K562 (cell line): ENCODE data around the gene RNF175. TPM values are rescaled to one million over a fixed set of nuclear protein-coding genes. Genes with fewer than 3 reads are reported as not detected.

ENCODE experiments used
- ATAC-seq: fragments of 200-7000 bp; cut with Tn5 transposase; 3 replicates; pipeline ENCODE4 v1.9.1; 2020; ENCODE audit warnings: moderate library complexity
- BruUV-seq: library from RNA; stranded (reverse); fragments of 400-500 nt; replicated peaks from 2 replicates; lab custom pipeline; 2021; lab: Mats Ljungman, UMichigan
- CTCF ChIA-PET: fragments of 300-600 bp; formaldehyde crosslinking; extraction: SDS; loops from one replicate; lab custom pipeline; 2021; ENCODE audit warnings: low intra/inter-chr PET ratio; lab: Yijun Ruan, JAX
- POLR2A ChIA-PET: fragments of 300-600, 350-650 bp; sonication (Branson Sonifier 250); formaldehyde crosslinking; extraction: SDS; loops from one replicate; lab custom pipeline; 2021; ENCODE audit warnings: antibody characterized with exemption, inconsistent platforms; lab: Yijun Ruan, JAX
- DNase-seq, 4 experiments: peaks; one replicate each; pipeline versions ENCODE4 v3.0.0 to v3.0.0-alpha.2; 2011 to 2018; ENCODE audit warnings: low spot score in 3 of 4, mixed read lengths in 3 of 4; ENCODE audit errors: extremely low read depth in 1 of 4
- FAIRE-seq: peaks from 2 replicates; lab custom pipeline; 2011; peaks lifted over from hg19 to GRCh38; lab: Jason Lieb, UNC
- H2AFZ ChIP-seq: 2 replicates; pipeline ENCODE4 v1.6.0; 2011; ENCODE audit warnings: low read depth, low read length, control low read depth, inconsistent platforms
- H3K27ac ChIP-seq: fragments of 200-600 bp; 3 replicates; pipeline ENCODE4 v1.8.0; 2011; ENCODE audit warnings: low read depth, mild to moderate bottlenecking, control low read depth, inconsistent platforms, low read length, moderate library complexity, mixed read lengths; ENCODE audit errors: extremely low read depth
- H3K27me3 ChIP-seq, 2 experiments: fragments of 300-600 bp in 1 of 2; 2 replicates in 1 of 2; 3 replicates in 1 of 2; pipeline versions ENCODE4 v1.6.0 to v1.8.0; 2011; ENCODE audit warnings: inconsistent platforms in 2 of 2, low read length in 2 of 2, mild to moderate bottlenecking in 1 of 2, mixed read lengths in 1 of 2, moderate library complexity in 1 of 2; ENCODE audit not compliant: control insufficient read depth in 2 of 2, insufficient read depth in 2 of 2
- H3K36me3 ChIP-seq: fragments of 300-600 bp; 3 replicates; pipeline ENCODE4 v1.8.0; 2011; ENCODE audit warnings: mild to moderate bottlenecking, low read length, inconsistent platforms; ENCODE audit not compliant: control insufficient read depth, insufficient read depth
- H3K4me1 ChIP-seq, 2 experiments: fragments of 200-600 bp in 1 of 2; replicated peaks in 1 of 2; 2 replicates in 1 of 2; 3 replicates in 1 of 2; pipeline versions ENCODE4 v1.5.1 to v1.8.0; 2011; ENCODE audit warnings: inconsistent platforms in 2 of 2, low read length in 2 of 2, mild to moderate bottlenecking in 1 of 2, mixed read lengths in 1 of 2, moderate library complexity in 1 of 2; ENCODE audit not compliant: control insufficient read depth in 2 of 2, insufficient read depth in 2 of 2
- H3K4me2 ChIP-seq: 2 replicates; pipeline ENCODE4 v1.6.1; 2011; ENCODE audit warnings: low read length, control low read depth, inconsistent platforms, mixed read lengths; ENCODE audit not compliant: insufficient read depth
- H3K4me3 ChIP-seq: fragments of 200-600 bp; sonication (generic), shearing (Covaris generic); 2 replicates; pipeline ENCODE4 v1.5.1; 2016; ENCODE audit warnings: control low read depth, inconsistent platforms
- H3K79me2 ChIP-seq: fragments of 200-600 bp; 3 replicates; pipeline ENCODE4 v1.8.0; 2011; ENCODE audit warnings: low read length, inconsistent platforms; ENCODE audit not compliant: control insufficient read depth, insufficient read depth
- H3K9ac ChIP-seq, 2 experiments: 2 replicates each; pipeline versions ENCODE4 v1.6.0 to v1.6.1; 2011; ENCODE audit warnings: low read depth in 2 of 2, low read length in 2 of 2, control low read depth in 1 of 2, inconsistent platforms in 1 of 2, mild to moderate bottlenecking in 1 of 2, mixed read lengths in 1 of 2; ENCODE audit not compliant: insufficient read depth in 1 of 2
- H3K9me1 ChIP-seq: one replicate; pipeline ENCODE4 v1.6.0; 2011; ENCODE audit warnings: inconsistent platforms, mild to moderate bottlenecking, low read length, moderate library complexity; ENCODE audit not compliant: control insufficient read depth, insufficient read depth
- H3K9me3 ChIP-seq: replicated peaks from 2 replicates; pipeline ENCODE4 v1.5.1; 2011; ENCODE audit warnings: low read depth, low read length, inconsistent platforms; ENCODE audit not compliant: control insufficient read depth, insufficient read depth
- H4K20me1 ChIP-seq: replicated peaks from 2 replicates; pipeline ENCODE4 v1.6.1; 2011; ENCODE audit warnings: low read length, inconsistent platforms, mixed read lengths; ENCODE audit not compliant: control insufficient read depth, insufficient read depth
- CEBPB ChIP-seq: fragments of 450-650 bp; IDR thresholded peaks from 2 replicates; pipeline ENCODE4 v1.6.1; 2016; ENCODE audit warnings: missing genetic modification characterization, missing compliant biosample characterization
- DPF2 ChIP-seq: fragments of 450-650 bp; IDR thresholded peaks from 2 replicates; pipeline ENCODE4 v1.6.1; 2016
- JUND ChIP-seq, 2 experiments: IDR thresholded peaks; 2 replicates in 1 of 2; 3 replicates in 1 of 2; pipeline ENCODE4 v1.6.1; 2011; ENCODE audit warnings: borderline replicate concordance in 2 of 2, low read depth in 2 of 2, low read length in 2 of 2, improper control_type of control experiment in 1 of 2, missing biosample characterization in 1 of 2, missing genetic modification characterization in 1 of 2, missing genetic modification reagents in 1 of 2
- MEF2A ChIP-seq: IDR thresholded peaks from 2 replicates; pipeline ENCODE4 v1.6.1; 2011; ENCODE audit warnings: low read depth, mild to moderate bottlenecking, low read length, moderate library complexity; ENCODE audit not compliant: control insufficient read depth
- PHF20 ChIP-seq: fragments of 450-650 bp; IDR thresholded peaks from 2 replicates; pipeline ENCODE4 v1.6.1; 2018; ENCODE audit not compliant: partially characterized antibody
- POLR3A ChIP-seq: IDR thresholded peaks from 2 replicates; pipeline ENCODE4 v1.6.1; 2011; ENCODE audit warnings: borderline replicate concordance, mild to moderate bottlenecking, moderate library complexity; ENCODE audit not compliant: insufficient read length, insufficient read depth; ENCODE audit errors: extremely low read depth
- PRDM10 ChIP-seq: fragments of 450-650 bp; IDR thresholded peaks from 2 replicates; pipeline ENCODE4 v1.6.1; 2018; ENCODE audit not compliant: partially characterized antibody
- SMARCE1 ChIP-seq: fragments of 450-650 bp; IDR thresholded peaks from 2 replicates; pipeline ENCODE4 v1.7.1; 2016; ENCODE audit warnings: mild to moderate bottlenecking
- TCF7 ChIP-seq: sonication (generic); IDR thresholded peaks from 2 replicates; pipeline ENCODE4 v1.6.1; 2016; ENCODE audit warnings: antibody characterized with exemption, borderline replicate concordance
- TCFL5 ChIP-seq: fragments of 250-450 bp; sonication (Bioruptor Pico); conservative IDR thresholded peaks from 2 replicates; pipeline ENCODE4 v1.6.1; 2021; ENCODE audit warnings: mild to moderate bottlenecking, moderate library complexity, matching md5 sums
- THRA ChIP-seq: fragments of 450-650 bp; IDR thresholded peaks from 2 replicates; pipeline ENCODE4 v1.6.1; 2017; ENCODE audit warnings: mild to moderate bottlenecking, moderate library complexity
- USF1 ChIP-seq: sonication (generic); formaldehyde crosslinking; IDR thresholded peaks from 2 replicates; pipeline ENCODE4 v1.9.0; 2022; ENCODE audit warnings: mild to moderate bottlenecking, missing genetic modification reagents
- XRCC5 ChIP-seq: fragments of 200-400 bp; formaldehyde crosslinking; IDR thresholded peaks from 2 replicates; pipeline ENCODE4 v1.6.1; 2017; ENCODE audit warnings: low read depth, mild to moderate bottlenecking, low read length
- ZBTB1 ChIP-seq: sonication (generic); formaldehyde crosslinking; IDR thresholded peaks from 2 replicates; pipeline ENCODE4 v1.8.1; 2023; ENCODE audit warnings: missing genetic modification reagents, low read depth, mild to moderate bottlenecking, borderline replicate concordance
- ZBTB7A ChIP-seq: IDR thresholded peaks from 2 replicates; pipeline ENCODE4 v1.6.1; 2011; ENCODE audit warnings: low read depth, mild to moderate bottlenecking, low read length, moderate library complexity, borderline replicate concordance; ENCODE audit not compliant: control insufficient read depth
- ZFX ChIP-seq: sonication (generic); formaldehyde crosslinking; IDR thresholded peaks from 2 replicates; pipeline ENCODE4 v1.8.0; 2022; ENCODE audit warnings: mild to moderate bottlenecking, missing genetic modification reagents, moderate library complexity
- ZKSCAN3 ChIP-seq: fragments of 250-450 bp; sonication (Bioruptor Pico); IDR thresholded peaks from 2 replicates; pipeline ENCODE4 v1.4.0; 2020
- ZNF124 ChIP-seq: sonication (generic); formaldehyde crosslinking; IDR thresholded peaks from 2 replicates; pipeline ENCODE4 v1.8.1; 2022; ENCODE audit warnings: missing genetic modification reagents
- WGBS: fragments of 100-300 bp; shearing (Covaris generic); methylation state at CpG from one replicate; pipeline ENCODE4 v1.1.6; 2016; ENCODE audit warnings: low coverage, mixed read lengths; ENCODE audit not compliant: insufficient coverage; ENCODE audit errors: missing lambda C conversion rate; 5-methylcytosine and 5-hydroxymethylcytosine counted together
- in situ Hi-C: fragments of 300-500 bp; cut with MboI; formaldehyde crosslinking; loops from 4 replicates; pipeline ENCODE4 v1.15.0; 2018; ENCODE audit warnings: inconsistent platforms, mixed read lengths
- intact Hi-C: fragments of 100-400 bp; cut with micrococcal nuclease; formaldehyde crosslinking; loops from 2 replicates; pipeline ENCODE4 v1.14.2; 2022
- polyA plus RNA-seq, 8 experiments: library from polyadenylated mRNA; depleted of rRNA in 4 of 8; stranded (reverse) in 5 of 8; unstranded in 3 of 8; fragments of >200 nt; fragmentation: Nextera tagmentation in 2 of 8; fragmentation: Illumina TruSeq in 1 of 8; extraction: Ambion mirVana in 2 of 8; extraction: Trizol in 1 of 8; gene quantifications; 2 replicates each; pipeline versions ENCODE4 v1.2.1 to v1.2.3, GENCODE V29; 2011 to 2014; ENCODE audit warnings: inconsistent platforms in 1 of 8, missing spikeins in 1 of 8
- total RNA-seq, 7 experiments: library from RNA; depleted of rRNA in 6 of 7; stranded (reverse); fragments of >200 nt in 6 of 7; fragmentation: Illumina TruSeq in 2 of 7; extraction: Trizol in 2 of 7; gene quantifications; 2 replicates each; pipeline versions ENCODE4 v1.2.1 to v1.2.3, GENCODE V29; 2011 to 2021; ENCODE audit warnings: low replicate concordance in 1 of 7

The RNF175 gene
- total and polyA plus RNA-seq, 9 of the 15 experiments (the other 6 are each of a cell fraction or from before 2014, with no cell fraction given): not detected

GRCh38 chr4:153773236-153773690 is 13.4 kb upstream of the RNF175 start:
- ChIA-PET POLR2A (no interaction called here), CTCF (no interaction called here)
- in situ Hi-C loops: no loop called here
- H3K27me3 ChIP-seq: no peaks in the 10 kb centered on the region
- no peaks in the 10 kb centered on the region for H3K36me3 ChIP-seq
- no peaks in the 10 kb centered on the region for H4K20me1 ChIP-seq
- peaks cover 0 to 15% of the 10 kb centered on the region in 2 experiments; a peak in 2 of 5 replicates for H3K4me1 ChIP-seq
- BruUV-seq: no TSS peak
- peak overlapping the region; percentile 72 for H3K27ac ChIP-seq
- DNase-seq (peak; percentile 71 to 90 (median 82)), ATAC-seq (peak; percentile 99), FAIRE-seq (peak; percentile 98)
- H3K9me3 ChIP-seq: peaks cover 4% of the 10 kb centered on the region
- H3K4me2 ChIP-seq: peak overlapping the region; percentile 62
- H3K9ac ChIP-seq: no peak overlapping the region
- H3K9me1 ChIP-seq: no peaks in the 10 kb centered on the region
- H3K79me2 ChIP-seq: no peaks in the 10 kb centered on the region
- H3K4me3 ChIP-seq: no peak overlapping the region
- peak overlapping the region; percentile 77 for H2AFZ ChIP-seq
- intact Hi-C loops: loop anchor here (5.0 to 10.0 kb wide), 3 partner anchors 249 to 842 kb away; partner anchors contain the start of genes FGG and PLRG1
- 0% methylated on average over 2 of the region's 2 CpGs for WGBS
- TF ChIP-seq USF1: no peak
- TF ChIP-seq TCFL5 (CRISPR knock-in tag): no peak
- TF ChIP-seq JUND (IDR thresholded peaks at IDR 0.05; ENCODE audit: borderline replicate concordance, low read depth, low read length): peak; percentile 87
- peak; percentile 70; the same call in 1 of the 3 replicates for TF ChIP-seq JUND (tag; IDR thresholded peaks at IDR 0.05; ENCODE audit: borderline replicate concordance, low read depth, low read length)
- TF ChIP-seq THRA: no peak
- TF ChIP-seq ZBTB7A: peak; percentile 63
- TF ChIP-seq POLR3A: no peak
- TF ChIP-seq ZFX (CRISPR knock-in tag): no peak
- TF ChIP-seq ZBTB1 (CRISPR knock-in tag): no peak
- TF ChIP-seq XRCC5: no peak
- TF ChIP-seq CEBPB (tag): peak; percentile 42; the same call in 1 of the 2 replicates
- TF ChIP-seq TCF7: peak; percentile 91; the same call in 1 of the 2 replicates
- peak; percentile 58 for TF ChIP-seq PRDM10
- no peak for TF ChIP-seq MEF2A
- TF ChIP-seq ZKSCAN3 (CRISPR knock-in tag): no peak
- peak; percentile 97 for TF ChIP-seq DPF2
- TF ChIP-seq SMARCE1: peak; percentile 87
- TF ChIP-seq PHF20: no peak
- TF ChIP-seq ZNF124 (CRISPR knock-in tag): no peak
